Medulla oblongata (tissue), 1 donor: Measurements from ENCODE around the gene SUGP1.
"Not testable (repeated sequence)": the region's sequence is repeated elsewhere in the genome, so short reads cannot be mapped to it uniquely, and the experiment has no call there.

Source experiments
- DNase-seq: peaks from one replicate; pipeline ENCODE4 v3.0.0-alpha.2; 2015; ENCODE audit errors: extremely low spot score

Gene SUGP1, protein sequence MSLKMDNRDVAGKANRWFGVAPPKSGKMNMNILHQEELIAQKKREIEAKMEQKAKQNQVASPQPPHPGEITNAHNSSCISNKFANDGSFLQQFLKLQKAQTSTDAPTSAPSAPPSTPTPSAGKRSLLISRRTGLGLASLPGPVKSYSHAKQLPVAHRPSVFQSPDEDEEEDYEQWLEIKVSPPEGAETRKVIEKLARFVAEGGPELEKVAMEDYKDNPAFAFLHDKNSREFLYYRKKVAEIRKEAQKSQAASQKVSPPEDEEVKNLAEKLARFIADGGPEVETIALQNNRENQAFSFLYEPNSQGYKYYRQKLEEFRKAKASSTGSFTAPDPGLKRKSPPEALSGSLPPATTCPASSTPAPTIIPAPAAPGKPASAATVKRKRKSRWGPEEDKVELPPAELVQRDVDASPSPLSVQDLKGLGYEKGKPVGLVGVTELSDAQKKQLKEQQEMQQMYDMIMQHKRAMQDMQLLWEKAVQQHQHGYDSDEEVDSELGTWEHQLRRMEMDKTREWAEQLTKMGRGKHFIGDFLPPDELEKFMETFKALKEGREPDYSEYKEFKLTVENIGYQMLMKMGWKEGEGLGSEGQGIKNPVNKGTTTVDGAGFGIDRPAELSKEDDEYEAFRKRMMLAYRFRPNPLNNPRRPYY

DNA sequence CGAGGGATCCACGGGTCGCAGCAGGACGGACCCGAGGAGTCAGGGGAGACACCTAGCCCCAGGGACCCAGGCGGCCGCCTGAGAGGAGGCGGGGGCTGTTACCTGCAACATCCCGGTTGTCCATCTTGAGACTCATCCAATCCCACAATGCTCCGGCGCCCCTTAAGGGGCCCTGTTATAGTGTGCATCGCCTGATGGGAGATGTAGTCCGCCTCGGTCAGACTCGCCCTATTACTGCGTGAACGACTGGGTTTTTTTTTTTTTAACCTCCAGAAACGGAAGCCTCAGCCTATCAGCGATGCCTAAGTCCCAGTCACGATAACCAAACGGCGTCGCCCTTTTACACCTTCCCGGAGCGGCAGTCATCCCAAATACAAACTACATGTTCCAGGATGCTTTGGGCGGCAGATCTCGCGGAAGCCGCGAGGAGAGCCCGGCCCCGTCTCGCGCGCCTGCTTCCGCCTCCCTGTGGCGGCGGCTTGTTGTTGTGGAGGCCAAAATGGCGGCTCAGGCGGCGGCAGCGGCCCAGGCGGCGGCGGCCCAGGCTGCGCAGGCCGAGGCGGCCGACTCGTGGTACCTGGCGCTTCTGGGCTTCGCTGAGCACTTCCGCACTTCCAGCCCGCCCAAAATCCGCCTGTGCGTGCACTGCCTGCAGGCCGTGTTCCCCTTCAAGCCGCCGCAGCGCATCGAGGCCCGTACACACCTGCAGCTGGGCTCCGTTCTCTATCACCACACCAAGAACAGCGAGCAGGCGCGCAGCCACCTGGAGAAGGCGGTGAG lies at the start of gene SUGP1, which contains the start of gene MAU2:
TSS of gene SUGP1 (minus strand) at position 149 of the 780 bp plus-strand sequence. CDS start at position 136, 13 bp downstream.
TSS of gene MAU2 (plus strand) at position 469 of the 780 bp plus-strand sequence. CDS start at position 500, 31 bp downstream.
- DNase-seq: peak; percentile 94

DNA sequence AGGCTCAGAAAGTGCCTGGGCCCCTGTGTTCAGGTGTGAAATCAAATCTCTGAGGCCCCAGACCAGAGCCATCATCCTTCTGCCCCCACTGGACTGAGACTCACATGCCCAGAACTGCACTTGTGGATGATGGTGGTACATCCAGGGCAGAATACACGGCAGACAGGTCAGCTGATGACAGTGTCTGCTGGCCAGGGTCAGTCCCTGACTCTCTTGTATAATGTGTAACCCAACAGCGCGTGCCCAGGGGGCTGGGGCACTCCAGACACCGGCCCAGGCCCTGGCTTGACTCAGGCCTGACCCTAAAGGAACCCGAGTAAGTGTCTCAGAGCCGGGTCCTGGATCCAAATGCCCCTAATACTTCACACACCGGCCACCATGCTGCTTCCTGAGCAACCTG lies 47.8 kb upstream of the SUGP1 start:
- no peak for DNase-seq

DNA sequence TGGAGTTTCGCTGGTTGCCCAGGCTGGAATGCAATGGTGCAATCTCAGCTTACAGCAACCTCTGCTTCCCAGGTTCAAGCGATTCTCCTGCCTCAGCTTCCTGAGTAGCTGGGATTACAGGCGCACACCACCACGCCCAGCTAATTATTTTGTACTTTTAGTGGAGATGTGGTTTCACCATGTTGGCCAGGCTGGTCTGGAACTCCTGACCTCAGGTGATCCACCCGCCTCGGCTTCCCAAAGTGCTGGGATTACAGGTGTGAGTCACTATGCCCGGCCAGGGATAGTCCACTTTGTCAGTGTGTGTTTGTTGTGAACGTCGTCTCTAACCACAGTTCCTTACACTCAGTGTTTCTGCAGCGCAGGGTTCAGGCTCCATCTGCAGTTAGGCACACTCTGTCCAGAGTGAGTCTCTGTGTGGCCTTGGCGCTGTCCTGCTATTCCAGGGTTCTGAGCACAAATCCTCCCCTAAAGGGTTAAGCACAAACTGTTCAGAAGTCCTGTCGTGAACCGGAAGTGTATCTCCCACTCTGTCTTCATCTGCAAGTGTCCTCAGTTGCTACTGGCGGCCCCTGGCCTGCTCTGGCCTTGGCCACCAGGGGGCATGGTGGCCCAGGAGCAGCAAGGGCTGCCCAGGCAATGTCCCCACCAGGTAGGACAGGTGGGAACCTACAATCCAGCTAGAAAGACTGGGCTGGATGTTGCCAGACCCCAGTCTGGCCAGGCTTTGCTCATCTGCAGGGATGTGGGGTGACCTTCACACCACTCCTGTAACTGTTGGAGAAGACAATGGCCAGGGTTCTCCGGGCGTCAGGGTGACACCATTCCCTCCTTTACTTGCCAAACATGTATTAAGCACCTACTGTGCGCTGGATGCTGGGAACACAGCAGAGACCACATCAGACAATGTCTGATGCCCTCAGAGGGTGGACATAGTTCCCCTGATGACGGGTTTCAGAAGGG lies 46.4 kb upstream of the SUGP1 start:
- peak; percentile 71 for DNase-seq

DNA sequence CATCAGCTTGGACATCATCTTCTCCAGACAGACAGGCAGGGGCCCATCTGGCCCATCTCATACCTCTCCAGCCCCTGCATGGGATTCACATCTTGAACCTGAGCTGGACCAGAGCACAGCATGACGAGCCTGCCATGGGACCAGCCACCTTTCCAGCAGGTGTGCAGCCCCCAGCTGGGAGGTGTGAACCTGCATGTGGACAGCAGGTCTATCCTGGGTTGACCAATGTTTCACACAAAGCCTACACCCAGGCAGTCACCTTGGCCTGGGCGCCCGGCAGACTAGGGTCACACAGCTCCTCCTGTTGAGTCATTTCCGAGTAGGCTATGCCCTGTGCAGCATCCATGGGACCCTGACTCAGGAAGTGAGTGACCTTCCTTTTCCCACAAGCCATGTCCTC lies 41.8 kb upstream of the SUGP1 start:
- no peak for DNase-seq

DNA sequence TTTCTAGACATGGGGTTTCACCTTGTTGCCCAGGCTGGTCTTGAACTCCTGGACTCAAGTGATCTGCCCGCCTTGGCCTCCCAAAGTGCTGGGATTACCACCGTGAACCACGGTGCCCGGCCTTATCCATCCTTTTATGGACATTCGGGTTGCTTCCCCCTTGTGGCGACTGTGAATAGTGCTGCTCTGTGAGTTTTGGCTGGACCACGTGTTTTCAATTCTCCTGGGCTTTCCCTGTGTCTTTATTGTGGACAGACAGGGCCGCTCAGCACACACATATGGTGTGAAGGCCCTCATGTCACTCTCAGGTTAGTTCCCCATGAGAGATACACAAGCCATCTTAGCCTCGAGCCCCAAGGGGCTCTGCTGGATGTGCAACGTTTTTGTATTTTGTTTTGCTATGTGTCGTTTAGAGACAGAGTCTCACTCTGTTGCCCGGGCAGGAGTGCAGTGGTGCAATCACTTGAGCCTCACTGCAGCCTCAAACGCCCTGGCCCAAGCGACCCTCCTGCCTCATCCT lies 40.8 kb upstream of the SUGP1 start:
- peak; percentile 90 for DNase-seq

DNA sequence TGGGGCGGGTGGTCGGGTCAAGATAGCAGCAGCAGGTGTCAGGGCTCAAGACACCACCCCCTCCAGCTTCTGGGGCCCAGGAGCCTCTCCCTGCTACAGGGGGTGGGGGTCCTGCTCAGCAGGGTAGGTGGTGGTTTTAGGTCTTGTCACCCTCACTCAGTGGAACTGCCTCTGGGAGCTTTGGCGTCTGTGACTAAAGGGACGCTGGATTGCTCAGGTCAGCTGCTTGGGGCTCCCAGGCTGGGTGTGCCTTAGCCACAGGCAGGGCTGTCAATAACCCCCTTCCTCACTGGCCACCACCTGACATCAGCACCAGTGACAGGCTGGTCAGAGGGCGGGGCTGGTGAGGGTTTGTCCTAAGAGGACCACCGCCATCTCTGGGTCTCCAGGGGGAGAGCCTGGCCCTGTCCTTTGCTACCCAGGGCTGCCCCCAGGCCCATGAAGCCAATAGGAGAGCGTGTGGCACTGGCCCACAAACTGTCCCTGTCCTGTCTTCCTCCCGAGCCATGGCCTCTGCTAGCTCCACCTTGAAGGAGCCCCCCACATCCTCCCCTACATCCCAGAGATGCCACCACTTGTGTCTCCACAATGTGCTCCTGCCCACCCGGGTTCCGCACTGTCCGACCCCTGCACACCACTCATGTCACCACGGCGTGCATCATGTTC lies 36.7 kb upstream of the SUGP1 start:
- no peak for DNase-seq

DNA sequence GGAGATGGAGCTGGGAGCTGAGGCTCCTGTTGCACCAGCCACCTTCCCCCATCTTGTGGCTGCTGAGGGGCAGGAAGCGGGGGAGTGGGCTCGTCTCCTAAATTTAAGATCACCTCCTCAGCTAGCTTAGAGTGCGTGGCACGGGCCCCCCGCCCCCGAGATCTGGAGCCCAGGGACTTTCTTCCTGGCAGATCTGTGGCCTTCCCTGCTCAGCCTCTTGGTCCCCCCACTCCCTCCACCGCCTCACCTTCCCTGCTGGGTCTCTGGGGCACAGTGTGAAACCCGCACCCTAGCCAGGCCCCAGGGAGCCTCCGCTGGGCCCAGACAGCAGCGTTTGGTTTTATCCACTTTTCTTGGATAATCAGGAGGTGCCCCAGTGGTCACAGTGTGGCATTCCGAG lies 36.2 kb upstream of the SUGP1 start:
- no peak for DNase-seq

DNA sequence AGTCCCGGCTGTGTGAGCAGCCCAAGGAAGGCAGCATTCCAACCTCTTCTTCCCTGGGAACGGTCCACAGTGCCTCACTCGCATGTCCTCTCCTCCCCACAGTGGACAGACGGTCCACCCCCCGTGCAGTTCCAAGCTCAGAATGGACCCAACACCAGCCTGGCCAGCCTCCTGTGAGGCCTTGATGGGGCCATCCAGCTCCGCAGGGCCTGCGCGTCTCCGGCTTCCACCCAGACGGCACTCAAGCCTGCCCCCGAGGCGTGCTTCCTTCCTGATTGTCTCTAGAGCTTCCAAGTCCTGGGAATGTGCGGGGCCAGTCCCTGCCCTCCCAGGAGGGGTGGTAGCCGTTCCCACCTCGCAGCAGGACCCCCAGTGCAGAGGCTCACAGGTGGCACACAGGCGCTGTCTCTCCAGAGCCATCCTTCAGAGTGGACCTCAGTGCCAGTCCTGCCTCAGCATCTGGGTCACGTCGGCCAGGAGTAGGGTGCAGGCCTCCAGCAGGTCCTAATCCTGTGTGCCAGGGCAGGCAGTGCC lies 35.4 kb upstream of the SUGP1 start:
- no peak for DNase-seq

DNA sequence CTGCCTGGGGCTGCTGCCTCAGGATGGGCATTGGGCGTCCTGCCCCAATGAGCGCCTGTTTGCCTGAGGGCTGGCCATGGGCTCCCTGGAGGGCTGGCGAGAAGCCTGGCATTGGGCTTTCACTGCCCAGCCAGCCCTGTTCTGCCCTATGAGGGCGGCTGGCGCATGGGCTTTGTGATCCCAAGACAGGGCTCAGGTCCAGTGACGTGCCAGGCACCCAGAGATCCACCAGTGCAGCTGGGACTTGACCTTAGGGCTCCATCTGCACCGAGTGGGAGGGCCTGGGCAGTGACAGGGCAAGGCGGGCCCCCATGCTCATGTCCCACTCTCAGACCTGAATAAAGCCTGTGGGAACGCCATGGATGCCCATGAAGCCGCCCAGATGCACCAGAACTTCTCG lies 34.6 kb upstream of the SUGP1 start:
- no peak for DNase-seq

DNA sequence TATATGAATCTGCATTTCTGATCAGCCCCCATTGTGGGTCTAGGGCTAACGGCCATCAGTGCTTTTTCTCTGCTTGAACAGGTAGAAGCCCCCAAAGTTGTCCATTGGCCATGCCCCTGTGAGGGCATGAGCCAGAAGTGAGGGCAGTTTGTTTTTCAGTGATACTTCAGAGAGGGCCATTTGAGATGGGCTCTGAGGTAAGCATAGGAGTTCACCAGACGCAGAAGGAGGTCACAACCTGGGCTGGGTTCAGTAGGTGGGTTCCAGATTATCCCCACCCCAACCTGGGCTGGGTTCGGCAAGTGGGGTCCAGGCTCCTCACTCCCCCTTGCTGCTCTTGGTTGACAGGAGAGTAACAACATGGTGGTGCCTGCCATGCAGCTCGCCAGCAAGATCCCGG lies 33.7 kb upstream of the SUGP1 start:
- DNase-seq: no peak

DNA sequence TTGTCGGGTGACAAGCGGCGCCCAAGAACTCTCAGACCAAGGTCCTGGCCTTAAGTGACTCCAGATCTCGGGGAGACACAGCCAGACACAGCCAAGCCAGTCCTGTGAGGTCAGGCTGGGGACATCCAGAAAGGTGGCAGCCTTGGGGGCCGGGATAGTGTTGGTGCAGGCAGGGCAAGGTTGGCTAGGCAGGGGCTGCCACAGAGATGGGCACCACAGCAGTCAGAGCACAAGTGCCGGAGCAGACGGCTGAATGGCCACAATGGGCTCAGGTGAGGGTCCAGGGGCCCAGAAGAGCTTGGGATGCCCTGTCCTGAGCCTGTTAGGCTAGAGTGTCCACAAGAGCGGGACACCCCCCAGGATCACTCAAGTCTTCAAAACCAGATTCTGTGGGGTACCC lies 32.5 kb upstream of the SUGP1 start:
- DNase-seq: no peak

DNA sequence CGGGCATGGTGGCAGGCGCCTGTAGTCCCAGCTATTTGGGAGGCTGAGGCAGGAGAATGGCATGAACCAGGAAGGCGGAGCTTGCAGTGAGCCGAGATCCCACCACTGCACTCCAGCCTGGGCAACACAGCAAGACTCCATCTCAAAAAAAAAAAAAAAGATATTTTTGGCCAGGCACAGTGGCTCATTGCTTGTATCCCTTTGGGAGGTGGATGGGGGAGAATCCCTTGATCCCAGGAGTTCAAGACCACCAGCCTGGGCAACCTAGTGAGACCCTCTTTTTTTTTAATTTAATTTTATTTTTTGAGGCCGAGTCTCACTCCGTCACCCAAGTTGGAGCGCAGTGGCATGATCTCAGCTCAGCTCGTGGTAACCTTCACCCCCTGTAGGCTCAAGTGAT lies 30.4 kb upstream of the SUGP1 start:
- DNase-seq: not testable (repeated sequence)

DNA sequence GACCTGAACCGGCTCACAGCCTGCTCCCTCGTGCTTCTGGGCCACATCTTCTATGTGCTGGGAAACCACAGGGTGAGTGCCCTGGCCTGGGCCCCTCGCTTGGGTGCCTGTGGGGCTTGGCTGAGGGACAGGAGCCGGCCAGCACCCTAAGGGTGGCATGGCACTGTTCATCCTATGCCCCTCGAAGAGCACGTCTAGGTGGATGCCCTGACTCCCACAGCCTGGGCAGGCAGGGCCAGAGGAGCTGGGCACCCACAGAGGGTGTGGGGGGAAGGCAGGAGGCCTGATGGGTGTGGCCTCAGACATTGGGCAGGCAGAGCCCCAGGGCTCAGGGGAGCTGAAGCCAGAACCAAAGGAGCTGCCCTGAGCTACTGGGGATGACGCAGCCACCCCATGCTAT lies 29.1 kb upstream of the SUGP1 start:
- no peak for DNase-seq

DNA sequence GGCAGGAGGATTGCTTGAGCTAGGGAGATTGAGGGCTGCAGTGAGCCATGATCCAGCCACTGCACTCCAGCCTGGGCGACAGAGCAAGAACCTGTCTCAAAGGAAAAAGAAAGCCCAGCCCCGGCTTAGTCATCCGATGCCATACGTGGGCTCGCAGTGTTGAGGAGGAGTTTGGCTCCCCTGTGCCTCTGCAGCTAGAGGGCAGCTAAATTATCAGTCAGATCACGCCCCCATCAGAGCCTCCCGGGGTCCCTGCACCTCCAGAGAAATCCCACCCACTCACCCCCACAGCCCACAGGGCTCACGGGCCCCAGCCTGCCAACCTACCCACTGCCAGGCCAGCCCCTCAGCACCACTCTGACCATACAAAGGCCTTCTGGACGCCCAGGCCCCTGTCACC lies 28.0 kb upstream of the SUGP1 start:
- no peak for DNase-seq

DNA sequence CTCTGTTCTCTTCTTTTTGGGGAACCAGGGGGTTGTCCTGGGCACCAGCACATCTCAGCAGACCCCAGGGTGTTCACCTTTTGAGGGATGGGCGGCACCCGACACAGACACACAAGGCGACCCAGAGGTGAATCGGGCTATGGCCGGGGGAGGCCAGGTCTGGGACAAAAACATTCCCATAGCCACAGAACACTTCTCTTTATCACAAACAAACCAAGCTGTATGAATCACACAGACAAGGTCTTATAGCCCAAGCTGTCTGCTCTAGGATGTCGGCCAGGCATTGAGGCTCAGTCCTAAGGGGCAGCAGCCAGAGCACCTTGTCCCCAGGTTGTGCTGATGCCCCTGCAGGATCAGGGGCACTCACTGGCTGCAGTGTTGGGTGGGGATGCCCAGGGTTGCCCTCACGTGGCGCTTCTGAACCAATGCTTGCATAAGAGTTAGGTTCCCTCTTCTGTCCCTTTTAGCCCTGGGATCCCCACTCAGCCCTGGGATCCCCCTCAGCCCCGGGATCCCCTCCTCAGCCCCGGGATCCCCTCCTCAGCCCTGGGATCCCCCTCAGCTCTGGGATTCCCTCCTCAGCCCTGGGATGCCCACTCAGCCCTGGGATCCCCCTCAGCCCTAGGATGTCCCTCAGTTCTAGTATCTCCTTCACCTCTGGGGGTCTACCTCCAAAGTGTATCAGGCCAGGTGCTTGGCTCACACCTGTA lies 27.2 kb upstream of the SUGP1 start:
- no peak for DNase-seq

DNA sequence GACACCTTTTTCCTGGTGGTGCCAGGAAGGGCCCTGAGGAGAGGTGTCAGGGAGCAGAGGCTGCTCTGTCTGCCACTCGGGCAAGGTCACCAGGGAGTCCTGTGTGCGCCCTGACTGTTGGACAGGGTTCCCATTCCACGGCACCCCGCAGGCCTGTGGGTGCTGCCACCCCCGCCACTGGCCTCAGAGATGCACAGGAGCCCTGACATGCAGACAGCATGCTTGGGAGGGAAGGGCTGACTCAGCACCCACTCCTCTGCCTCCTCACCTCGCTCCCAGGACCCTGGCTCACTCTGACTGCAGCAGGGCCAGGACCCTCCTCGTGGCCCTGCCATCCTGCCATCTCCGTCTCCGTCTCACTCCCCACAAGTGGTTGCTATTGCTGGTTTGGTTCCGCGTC lies 25.7 kb upstream of the SUGP1 start:
- DNase-seq: no peak

DNA sequence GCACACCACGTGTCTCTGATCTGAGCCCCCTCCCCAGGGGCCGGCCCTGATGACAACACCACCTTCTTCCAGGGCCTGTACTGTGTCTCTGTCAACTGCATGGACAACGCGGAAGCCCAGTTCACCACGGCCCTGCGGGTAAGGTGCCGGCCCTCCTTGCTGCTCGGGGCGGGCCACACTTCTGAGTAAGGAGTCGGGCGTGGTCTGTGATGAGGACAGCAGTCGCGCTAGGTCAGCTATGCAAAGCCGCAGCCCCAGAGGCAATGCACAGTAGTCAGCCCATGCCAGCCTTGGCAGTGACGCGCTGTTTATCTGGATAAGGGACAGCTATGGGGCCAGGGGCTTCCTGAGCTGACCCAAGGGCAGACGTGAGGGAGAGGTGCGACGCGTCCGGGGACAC lies 24.9 kb upstream of the SUGP1 start:
- no peak for DNase-seq

DNA sequence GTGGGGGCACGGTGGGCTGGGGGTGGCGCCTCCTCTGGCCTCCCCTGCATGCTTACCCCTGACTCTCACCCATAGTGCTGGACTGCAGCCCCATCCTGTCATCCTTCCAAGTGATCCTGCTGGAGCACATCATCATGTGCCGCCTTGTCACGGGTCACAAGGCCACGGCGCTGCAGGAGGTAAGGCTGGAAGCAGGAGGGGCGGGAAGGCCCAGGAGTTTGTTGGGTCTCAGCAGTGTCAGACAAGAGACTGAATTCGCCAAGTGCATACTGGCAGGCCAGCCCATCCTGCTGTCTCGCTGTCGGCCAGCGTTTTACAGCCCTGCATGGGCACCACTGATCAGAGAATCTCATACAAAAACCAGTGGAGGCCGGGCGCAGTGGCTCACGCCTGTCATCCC lies 23.5 kb upstream of the SUGP1 start:
- DNase-seq: no peak

DNA sequence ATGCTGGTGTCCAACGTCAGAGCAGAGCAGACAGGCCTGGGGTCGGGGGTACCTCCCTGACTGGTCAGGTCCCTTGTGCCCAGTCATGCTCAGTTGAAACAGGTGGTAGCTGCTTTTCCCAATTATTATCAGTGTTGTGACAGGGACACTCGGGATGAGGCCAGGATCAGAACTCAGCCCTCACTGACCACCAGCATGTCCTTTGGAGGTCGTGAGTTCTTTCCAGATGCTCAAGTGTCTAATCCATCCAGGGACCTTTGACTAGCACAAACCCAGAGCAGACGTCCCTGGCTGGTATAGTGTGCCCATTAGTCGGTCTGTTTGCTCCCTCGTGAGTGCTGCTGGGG lies 22.7 kb upstream of the SUGP1 start:
- DNase-seq: no peak
